GM21528 (cell line): ENCODE measurements around the gene ARHGAP15.

ENCODE experiments used
- ATAC-seq: cut with Tn5 transposase; IDR thresholded peaks from one replicate; pipeline ENCODE4 v1.9.1; 2021; ENCODE audit warnings: mild to moderate bottlenecking, moderate library complexity; ENCODE audit not compliant: unreplicated experiment, low FRiP score

The ARHGAP15 gene

DNA sequence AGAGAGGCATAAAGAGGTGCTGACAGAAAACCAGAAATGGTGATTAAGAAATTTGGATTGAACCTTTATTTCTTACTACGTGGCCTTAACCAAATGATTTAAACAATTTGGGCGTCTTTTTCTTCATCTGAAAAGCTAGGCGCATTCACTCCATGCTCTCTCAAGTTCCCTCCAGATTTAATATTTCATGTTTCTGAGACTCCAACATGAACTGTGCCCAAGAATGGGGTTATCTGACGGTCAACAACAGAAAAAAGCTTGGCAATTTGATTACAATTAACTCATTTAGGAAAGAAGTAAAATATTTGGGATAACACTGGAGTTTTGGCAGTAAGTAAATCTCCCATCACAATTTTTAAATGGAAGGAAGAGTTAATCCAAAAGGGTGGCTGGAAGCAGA is 345.4 kb downstream of the ARHGAP15 start:
- ATAC-seq = no peak

DNA sequence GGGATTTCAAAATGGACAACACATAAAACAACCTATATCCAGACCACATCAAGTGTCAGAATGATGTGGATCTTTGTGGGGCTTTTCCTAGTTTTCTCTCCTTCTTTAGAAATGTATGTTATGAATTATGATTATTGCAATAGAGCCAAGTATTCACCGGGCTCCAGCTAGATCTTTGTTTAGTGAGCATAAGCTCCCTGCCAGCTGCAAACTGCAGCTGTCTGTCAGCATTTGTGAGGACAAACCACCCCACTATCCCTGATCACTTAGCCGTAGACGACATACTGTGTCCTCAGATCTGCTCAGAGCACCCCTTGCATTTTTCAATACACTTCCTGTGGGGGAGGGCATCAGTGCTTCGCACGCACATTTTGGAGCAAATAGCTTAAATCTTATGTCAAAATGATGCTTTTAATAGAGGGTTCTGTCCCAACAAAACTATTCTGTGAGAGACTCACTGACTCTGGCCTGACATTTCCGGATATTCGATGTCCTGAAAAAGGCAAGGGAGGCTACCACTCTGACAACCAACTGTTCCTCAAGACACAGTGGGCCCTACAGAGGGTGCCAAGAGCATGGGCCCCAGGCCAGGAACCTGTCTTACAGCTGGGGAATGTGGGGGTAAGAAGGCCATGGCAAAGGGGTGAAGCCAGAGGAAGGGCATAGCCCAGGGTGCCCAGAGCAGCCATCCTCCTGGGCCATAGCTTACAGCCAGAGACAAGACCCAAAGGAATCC is 346.0 kb downstream of the ARHGAP15 start:
- no peak for ATAC-seq

GRCh38 chr2:143476336-143477087 is 347.3 kb downstream of the ARHGAP15 start:
- ATAC-seq = no peak

DNA sequence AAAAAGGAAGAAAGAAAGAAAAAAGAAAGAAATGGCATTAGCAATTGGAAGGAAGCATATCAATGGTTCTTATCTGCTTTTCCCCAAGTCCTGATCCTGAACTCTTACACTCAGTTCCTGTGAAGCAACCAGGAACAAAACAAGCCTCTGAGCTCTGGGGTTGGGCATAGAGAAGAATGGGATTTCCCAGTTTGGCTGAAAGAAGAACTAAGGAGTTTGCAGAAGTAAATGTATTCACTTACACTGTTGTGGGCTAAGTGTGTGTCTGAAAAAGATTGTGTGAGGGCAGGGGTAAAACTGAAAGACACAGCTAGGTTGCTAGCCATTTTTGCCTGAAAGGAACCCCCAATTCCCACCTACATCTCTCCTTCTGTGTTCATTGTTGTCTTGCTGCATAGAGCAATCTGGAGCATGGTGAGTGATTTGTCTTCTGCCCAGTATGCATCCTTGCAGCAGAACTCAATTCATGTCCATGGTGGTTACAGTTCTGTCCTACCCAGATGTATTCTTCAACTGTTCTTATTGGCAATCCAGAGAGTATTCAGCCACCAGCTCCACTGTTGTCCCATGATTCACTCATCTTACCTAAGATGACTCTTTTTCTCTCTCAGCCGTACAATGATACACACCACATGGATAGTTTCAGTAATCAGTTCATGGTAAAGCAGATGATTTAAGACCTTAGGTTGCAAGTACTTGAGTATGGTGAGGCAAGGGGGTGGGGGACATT is 348.7 kb downstream of the ARHGAP15 start:
- no peak for ATAC-seq

- ATAC-seq = no peak
These were observed 350.9 kb downstream of the ARHGAP15 start for GRCh38 chr2:143480086-143480485.

GRCh38 chr2:143480601-143481236 is 351.5 kb downstream of the ARHGAP15 start:
- no peak for ATAC-seq

DNA sequence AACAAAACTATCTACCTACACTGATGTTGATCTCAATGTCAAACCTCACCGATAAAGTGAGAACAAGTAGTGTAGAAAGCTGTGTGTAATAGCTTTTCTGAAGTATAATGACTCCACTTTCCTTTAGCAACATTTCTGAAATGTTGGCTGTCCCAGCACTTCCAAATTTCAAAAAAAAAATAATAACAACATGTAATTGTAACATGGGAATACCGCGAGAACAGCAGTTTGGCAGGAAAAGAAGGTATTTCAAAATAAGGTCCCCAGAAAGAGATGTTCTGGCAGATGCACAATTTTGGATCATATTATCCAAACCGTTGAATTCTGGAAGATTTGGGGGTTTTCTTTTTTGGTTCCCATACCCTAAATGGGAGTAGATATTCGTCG is 352.0 kb downstream of the ARHGAP15 start:
- ATAC-seq = no peak

- no peak for ATAC-seq
These were observed 352.5 kb downstream of the ARHGAP15 start for GRCh38 chr2:143481733-143482132.

DNA sequence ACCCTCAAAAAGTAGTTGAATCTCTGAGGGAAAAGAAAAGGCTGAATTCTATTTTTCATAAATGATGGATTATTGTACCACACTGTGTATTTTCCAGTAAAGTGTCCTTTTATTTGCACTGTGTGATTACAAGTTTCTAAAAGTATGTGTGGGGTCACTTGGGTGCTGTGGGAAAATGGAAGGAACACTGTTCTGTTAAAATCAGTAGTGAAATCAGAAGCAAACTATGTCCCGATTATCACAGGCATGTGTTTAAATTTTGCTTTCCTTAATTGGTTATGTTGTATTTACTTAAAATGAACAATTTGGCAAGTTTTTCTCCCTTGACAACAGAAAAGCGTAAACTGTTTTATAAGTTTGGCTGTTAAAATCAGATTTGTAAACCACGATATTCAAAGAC is 353.1 kb downstream of the ARHGAP15 start:
- ATAC-seq = no peak

- ATAC-seq = no peak
These were observed 353.6 kb downstream of the ARHGAP15 start for GRCh38 chr2:143482771-143483170.

- ATAC-seq = no peak
These were observed 357.8 kb downstream of the ARHGAP15 start for GRCh38 chr2:143486976-143487375.

- no peak for ATAC-seq
These were observed 359.9 kb downstream of the ARHGAP15 start for GRCh38 chr2:143489145-143489544.

DNA sequence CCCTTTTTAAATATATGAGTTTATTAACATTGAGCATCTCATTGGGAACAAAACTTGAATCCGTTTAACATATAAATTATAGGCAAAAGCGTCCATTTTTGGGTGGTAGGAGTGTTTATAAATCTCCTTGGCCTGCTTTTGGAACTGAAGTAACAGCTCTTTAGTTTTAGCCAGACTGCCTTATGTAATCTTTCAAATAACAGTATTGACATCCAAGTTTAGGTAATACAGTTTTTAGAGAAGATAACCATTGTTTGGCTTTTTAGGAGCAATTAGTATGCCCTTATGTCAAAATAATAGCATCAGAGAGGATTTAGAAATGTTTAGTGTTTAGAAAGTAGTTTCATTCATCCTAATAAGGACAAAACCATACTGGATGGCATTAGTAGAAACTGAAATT is 361.9 kb downstream of the ARHGAP15 start:
- ATAC-seq = no peak

- no peak for ATAC-seq
These were observed 364.1 kb downstream of the ARHGAP15 start for GRCh38 chr2:143493339-143493738.

GRCh38 chr2:143497726-143498125 is 368.5 kb downstream of the ARHGAP15 start:
- ATAC-seq = no peak

- ATAC-seq = no peak
These were observed 369.3 kb downstream of the ARHGAP15 start for GRCh38 chr2:143498496-143498895.

DNA sequence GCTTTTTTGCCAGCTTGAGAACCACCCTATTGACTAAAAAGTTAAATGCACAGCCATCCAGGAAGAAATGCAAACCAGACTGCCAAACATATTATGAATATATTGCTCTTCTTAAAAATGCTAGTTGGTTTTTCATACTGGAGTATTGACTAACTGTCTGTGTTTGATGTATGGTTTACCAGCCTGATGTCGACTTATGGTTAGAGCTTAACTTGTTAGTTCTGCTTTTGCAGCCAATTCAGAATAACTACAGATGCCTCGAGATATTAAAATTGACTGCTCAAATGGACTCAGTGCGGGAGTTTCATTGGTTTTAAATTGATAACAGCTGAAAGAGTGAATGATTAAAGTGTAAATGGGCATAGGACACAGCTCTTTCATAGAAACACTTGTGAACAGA is 369.8 kb downstream of the ARHGAP15 start:
- no peak for ATAC-seq

DNA sequence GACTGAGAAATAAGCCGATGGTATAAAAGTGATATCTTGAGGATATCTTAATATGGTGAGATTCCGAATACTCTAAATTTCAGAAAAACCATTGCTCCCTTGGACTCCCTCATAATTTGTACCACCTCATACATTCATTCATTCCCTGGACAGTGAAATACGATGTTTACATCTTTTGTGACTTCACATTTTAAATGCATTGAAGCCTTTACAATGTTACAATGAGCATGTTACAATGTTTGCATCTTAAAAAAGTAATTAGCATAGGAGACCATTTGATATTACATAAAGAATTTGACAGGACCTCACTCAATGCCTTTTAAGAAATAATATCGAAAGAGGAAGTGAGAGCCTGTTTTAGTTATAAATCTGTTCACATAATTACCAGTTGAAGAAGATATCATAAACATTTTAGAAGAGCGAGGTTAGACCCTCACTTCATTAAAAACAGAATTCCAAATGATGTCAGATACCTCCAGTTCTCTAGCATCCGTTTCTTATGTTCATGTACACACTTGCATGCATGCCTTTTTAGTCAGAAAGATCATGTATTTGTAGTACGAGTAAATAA is 372.0 kb downstream of the ARHGAP15 start:
- ATAC-seq = no peak

- no peak for ATAC-seq
These were observed 374.1 kb downstream of the ARHGAP15 start for GRCh38 chr2:143503280-143503679.

DNA sequence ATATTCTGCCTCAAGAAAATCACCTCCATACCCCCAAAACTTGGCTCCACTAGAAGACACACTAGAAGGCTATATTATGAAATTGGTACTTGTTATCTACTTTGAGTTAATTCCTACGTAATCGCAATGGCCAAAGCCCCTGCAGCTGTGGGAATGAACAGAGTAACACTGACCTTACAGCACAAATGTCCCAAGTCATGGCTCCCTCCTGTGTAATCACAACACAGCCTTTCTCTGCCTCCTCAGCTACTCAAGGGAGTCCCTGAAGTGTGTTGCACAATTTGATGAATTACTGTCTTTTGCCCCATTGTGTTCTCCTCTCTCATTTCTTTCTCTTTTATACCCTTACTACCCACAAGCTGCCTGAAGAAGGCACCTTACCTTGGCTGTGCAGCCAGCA is 375.2 kb downstream of the ARHGAP15 start:
- no peak for ATAC-seq

- no peak for ATAC-seq
These were observed 376.3 kb downstream of the ARHGAP15 start for GRCh38 chr2:143505542-143505941.
